GM12872 (cell line): ENCODE results near the gene OR51A2.
"Not testable (repeated sequence)": the region's sequence is repeated elsewhere in the genome, so short reads cannot be mapped to it uniquely, and the experiment has no call there.

ENCODE experiments used
- CTCF ChIP-seq: IDR thresholded peaks from 3 replicates; pipeline ENCODE4 v1.5.1; 2011; ENCODE audit warnings: low read depth, mild to moderate bottlenecking, low read length, moderate library complexity; ENCODE audit not compliant: insufficient read depth

Gene OR51A2, protein sequence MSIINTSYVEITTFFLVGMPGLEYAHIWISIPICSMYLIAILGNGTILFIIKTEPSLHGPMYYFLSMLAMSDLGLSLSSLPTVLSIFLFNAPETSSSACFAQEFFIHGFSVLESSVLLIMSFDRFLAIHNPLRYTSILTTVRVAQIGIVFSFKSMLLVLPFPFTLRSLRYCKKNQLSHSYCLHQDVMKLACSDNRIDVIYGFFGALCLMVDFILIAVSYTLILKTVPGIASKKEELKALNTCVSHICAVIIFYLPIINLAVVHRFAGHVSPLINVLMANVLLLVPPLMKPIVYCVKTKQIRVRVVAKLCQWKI

DNA sequence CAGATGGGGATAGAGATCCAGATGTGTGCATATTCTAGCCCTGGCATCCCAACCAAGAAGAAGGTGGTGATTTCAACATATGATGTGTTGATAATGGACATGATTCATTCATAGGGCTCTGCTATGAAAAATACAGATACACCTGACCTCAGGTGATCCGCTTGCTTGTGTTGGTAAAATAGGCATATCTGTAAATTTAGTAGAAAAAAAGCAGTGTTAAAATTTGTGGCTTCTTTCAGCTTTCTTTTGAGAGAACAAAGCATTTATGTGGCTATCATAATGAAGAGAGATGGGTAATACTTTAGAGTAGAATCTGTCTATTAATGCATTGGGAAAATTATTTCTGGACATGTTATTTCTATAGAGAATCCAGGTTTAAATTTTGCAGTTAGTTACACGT is at the start of gene OR51A2:
OR51A2 (minus strand) TSS at position 101 of the 400 bp plus-strand sequence; CDS start at position 101, 0 bp downstream.
- not testable (repeated sequence) for TF ChIP-seq CTCF

GRCh38 chr11:5004424-5005274 is 49.1 kb upstream of the OR51A2 start:
- TF ChIP-seq CTCF = peak; percentile 58; the same call in 2 of the 3 replicates

GRCh38 chr11:4994551-4994950 is 39.0 kb upstream of the OR51A2 start, which contains the start of gene OR51L1:
Gene OR51L1 (plus strand): TSS chr11:4994851. CDS start chr11:4998983, 4,132 bp downstream.
- TF ChIP-seq CTCF = no peak

GRCh38 chr11:4991060-4991459 is 35.5 kb upstream of the OR51A2 start:
- peak; percentile 34; the same call in 2 of the 3 replicates for TF ChIP-seq CTCF

- TF ChIP-seq CTCF = no peak
Observed at GRCh38 chr11:4983841-4984240, 28.3 kb upstream of the OR51A2 start.

DNA sequence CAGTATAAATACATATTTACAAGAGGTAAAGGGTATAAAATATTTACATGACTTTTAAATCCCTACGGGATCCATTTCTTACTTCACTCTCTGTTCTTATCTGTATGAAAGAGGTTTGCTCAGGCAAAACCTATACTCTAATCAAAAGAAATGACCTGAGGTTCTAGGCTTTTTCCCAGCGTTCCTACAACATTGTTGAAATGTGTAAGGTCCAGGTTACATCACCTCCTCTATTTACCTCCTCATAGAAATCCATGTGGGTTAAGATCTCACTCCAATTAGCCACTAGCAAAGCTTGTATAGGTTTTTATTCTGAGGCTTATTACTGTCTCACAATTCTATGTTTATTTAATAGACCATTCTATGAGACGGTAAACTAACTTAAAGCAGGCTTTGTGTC is 27.2 kb upstream of the OR51A2 start:
- no peak for TF ChIP-seq CTCF

DNA sequence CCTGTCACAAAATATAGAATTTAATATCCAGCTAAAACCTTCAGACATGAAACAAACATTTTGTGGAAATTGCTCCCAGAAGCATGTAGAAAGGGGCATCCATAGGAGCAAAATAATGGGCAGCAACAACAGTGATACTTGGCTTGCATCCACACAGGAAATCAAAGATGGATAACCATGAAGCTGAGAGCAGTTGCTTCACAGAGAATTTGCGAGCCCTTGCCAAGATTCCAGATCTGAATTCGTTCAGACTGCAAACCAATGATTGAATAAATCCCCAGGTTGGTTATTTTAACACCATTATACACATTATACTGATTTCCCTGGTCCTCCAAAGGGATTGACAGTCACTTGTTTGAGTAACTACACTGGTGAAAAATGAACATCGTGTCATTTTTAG is 23.5 kb upstream of the OR51A2 start:
- no peak for TF ChIP-seq CTCF
